Skeletal muscle tissue (tissue), 4 donors: Measurements from ENCODE around the gene SNCAIP. TPM values are rescaled to one million over a fixed set of nuclear protein-coding genes. Genes with fewer than 3 reads are reported as not detected.

Experiments
- H3K27ac ChIP-seq: one replicate; pipeline ENCODE4 v1.7.0; 2013; ENCODE audit warnings: mild to moderate bottlenecking, low read depth, low read length, inconsistent platforms
- H3K27me3 ChIP-seq, 3 donors: one replicate each; pipeline ENCODE4 v1.7.0; 2013; ENCODE audit warnings: low read length in 3 of 3; ENCODE audit not compliant: control insufficient read depth in 3 of 3, insufficient read depth in 3 of 3
- H3K36me3 ChIP-seq, 3 donors: one replicate each; pipeline ENCODE4 v1.7.0; 2013; ENCODE audit warnings: low read length in 3 of 3; ENCODE audit not compliant: control insufficient read depth in 3 of 3, insufficient read depth in 3 of 3
- H3K4me1 ChIP-seq, 3 donors: one replicate each; pipeline ENCODE4 v1.7.0; 2013; ENCODE audit warnings: low read length in 3 of 3, mild to moderate bottlenecking in 3 of 3; ENCODE audit not compliant: control insufficient read depth in 3 of 3, insufficient read depth in 3 of 3
- H3K4me3 ChIP-seq, 3 donors: one replicate each; pipeline ENCODE4 v1.7.0; 2013; ENCODE audit warnings: low read length in 3 of 3
- H3K9ac ChIP-seq, 3 donors: one replicate each; pipeline ENCODE4 v1.7.0; 2013; ENCODE audit warnings: low read length in 3 of 3, mild to moderate bottlenecking in 3 of 3, moderate library complexity in 2 of 3, low read depth in 1 of 3
- H3K9me3 ChIP-seq, 3 donors: one replicate each; pipeline ENCODE4 v1.7.0; 2013; ENCODE audit warnings: low read length in 3 of 3; ENCODE audit not compliant: control insufficient read depth in 3 of 3
- total RNA-seq: library from RNA; depleted of rRNA; stranded (reverse); fragments of >200 nt; gene quantifications from one replicate; pipeline ENCODE4 v1.2.3, GENCODE V29; 2014
- donor health status: Osteomylitis.

SNCAIP gene
- total RNA-seq, 1 donor from 2014 or later = 6.8 TPM

DNA sequence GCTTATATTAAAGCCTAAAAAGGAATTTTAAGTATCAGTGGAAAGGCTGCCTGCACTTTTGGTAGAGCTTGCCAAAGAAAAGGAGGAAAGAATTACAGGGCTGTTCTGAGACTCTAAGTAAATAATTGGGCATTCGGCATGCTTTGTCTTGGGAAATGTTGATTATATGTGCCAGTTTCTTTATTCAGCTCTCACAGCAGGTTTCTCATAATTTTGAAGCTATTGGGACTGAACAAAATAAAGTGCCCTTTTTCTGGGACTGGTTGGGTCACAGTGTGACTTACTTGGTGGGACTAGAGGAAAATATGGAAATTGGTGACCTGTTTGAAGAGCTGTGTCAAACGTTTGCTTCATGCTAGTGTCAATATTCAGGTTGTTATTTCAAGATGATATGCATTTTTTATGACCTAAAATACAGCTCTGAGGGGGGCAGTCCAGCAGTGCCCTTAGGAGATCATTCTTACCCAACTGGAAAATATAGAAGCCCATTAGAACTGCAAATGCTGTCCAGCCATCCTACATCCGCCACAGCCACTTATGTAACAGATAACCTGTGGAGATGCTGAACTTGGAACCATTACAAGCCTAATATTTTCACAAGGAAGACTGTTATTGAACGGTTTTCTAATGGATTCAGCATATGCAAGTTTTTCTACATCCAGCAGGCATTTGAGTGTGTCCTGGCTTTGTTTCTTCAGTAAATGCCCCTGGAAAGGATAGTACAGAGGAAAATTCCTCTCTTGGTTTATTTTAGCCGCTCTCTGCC is 122.4 kb downstream of the SNCAIP start:
- no peaks in the 10 kb centered on the region for H3K27me3 ChIP-seq
- no peaks in the 10 kb centered on the region for H3K36me3 ChIP-seq
- no peaks in the 10 kb centered on the region for H3K4me1 ChIP-seq
- no peaks in the 10 kb centered on the region for H3K9me3 ChIP-seq
- H3K27ac ChIP-seq = no peak overlapping the region
- no peak overlapping the region for H3K9ac ChIP-seq
- no peak overlapping the region for H3K4me3 ChIP-seq

DNA sequence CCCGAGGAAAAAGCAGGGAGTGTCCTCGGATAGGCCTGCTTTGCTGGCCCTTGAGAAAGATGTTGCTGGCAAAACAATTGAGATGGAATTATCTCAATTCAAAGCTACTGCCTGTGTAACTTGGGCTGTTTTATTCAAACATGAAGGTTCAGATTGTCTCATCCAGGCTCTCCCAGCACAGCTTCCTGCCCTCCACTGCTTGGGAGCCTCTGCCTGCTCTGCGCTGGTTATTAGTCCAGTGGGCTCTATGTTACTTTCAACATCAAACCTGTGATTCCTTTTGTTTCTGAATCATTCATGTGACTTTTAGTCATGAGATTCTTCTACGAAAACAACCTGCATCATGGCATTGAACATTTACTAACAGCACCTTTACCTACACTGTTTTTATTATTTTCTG is 123.2 kb downstream of the SNCAIP start:
- no peak overlapping the region for H3K27ac ChIP-seq
- H3K36me3 ChIP-seq = no peaks in the 10 kb centered on the region
- H3K9me3 ChIP-seq = no peaks in the 10 kb centered on the region
- H3K4me1 ChIP-seq = no peaks in the 10 kb centered on the region
- no peak overlapping the region for H3K9ac ChIP-seq
- no peak overlapping the region for H3K4me3 ChIP-seq
- no peaks in the 10 kb centered on the region for H3K27me3 ChIP-seq

GRCh38 chr5:122435761-122436160 is 123.7 kb downstream of the SNCAIP start:
- H3K36me3 ChIP-seq = no peaks in the 10 kb centered on the region
- H3K9ac ChIP-seq = no peak overlapping the region
- H3K27me3 ChIP-seq = no peaks in the 10 kb centered on the region
- no peak overlapping the region for H3K27ac ChIP-seq
- H3K4me3 ChIP-seq = no peak overlapping the region
- H3K9me3 ChIP-seq = no peaks in the 10 kb centered on the region
- no peaks in the 10 kb centered on the region for H3K4me1 ChIP-seq

- Histone ChIP-seq H3K4me3 (no peak overlapping the region), H3K4me1 (no peaks in the 10 kb centered on the region), H3K27ac (no peak overlapping the region), H3K27me3 (no peaks in the 10 kb centered on the region), H3K9ac (no peak overlapping the region), H3K36me3 (no peaks in the 10 kb centered on the region), H3K9me3 (no peaks in the 10 kb centered on the region)
Measured at GRCh38 chr5:122436615-122437014, 124.6 kb downstream of the SNCAIP start.

GRCh38 chr5:122439645-122440044 is 127.6 kb downstream of the SNCAIP start:
- Histone ChIP-seq H3K9ac (no peak overlapping the region), H3K27me3 (no peaks in the 10 kb centered on the region), H3K4me3 (no peak overlapping the region), H3K9me3 (no peaks in the 10 kb centered on the region), H3K4me1 (no peaks in the 10 kb centered on the region), H3K27ac (no peak overlapping the region), H3K36me3 (peaks cover 0 to under 1% (median 0%) of the 10 kb centered on the region in 3 donors)

GRCh38 chr5:122442938-122443337 is 130.9 kb downstream of the SNCAIP start:
- no peaks in the 10 kb centered on the region for H3K27me3 ChIP-seq
- H3K9ac ChIP-seq = no peak overlapping the region
- H3K9me3 ChIP-seq = no peaks in the 10 kb centered on the region
- H3K36me3 ChIP-seq = peaks cover 0 to 2% (median 0%) of the 10 kb centered on the region in 3 donors
- H3K4me3 ChIP-seq = no peak overlapping the region
- no peaks in the 10 kb centered on the region for H3K4me1 ChIP-seq
- H3K27ac ChIP-seq = no peak overlapping the region

GRCh38 chr5:122444411-122444810 is 132.4 kb downstream of the SNCAIP start:
- no peaks in the 10 kb centered on the region for H3K4me1 ChIP-seq
- no peak overlapping the region for H3K4me3 ChIP-seq
- peaks cover 0 to 2% (median 0%) of the 10 kb centered on the region in 3 donors for H3K36me3 ChIP-seq
- H3K27me3 ChIP-seq = no peaks in the 10 kb centered on the region
- no peaks in the 10 kb centered on the region for H3K9me3 ChIP-seq
- no peak overlapping the region for H3K27ac ChIP-seq
- no peak overlapping the region for H3K9ac ChIP-seq

DNA sequence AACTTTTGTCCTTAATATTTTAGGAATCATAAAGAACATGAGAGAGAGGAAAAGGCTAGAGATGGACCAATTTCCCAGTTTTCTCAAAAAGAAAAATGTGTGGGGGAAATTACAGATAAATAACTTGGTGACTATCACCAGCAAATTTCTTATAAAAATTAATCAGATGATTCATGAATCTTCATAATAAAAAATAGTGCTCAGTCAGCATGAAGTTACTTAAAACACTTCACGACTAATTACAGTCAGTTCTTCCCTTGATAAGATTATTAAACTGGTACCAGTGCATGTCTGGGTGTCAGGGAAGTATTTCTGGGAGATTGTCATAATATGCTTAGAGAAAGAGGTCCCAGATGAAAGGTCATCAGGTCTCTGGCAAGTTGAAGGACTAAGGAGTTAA is 133.0 kb downstream of the SNCAIP start:
- H3K4me1 ChIP-seq = no peaks in the 10 kb centered on the region
- H3K27me3 ChIP-seq = no peaks in the 10 kb centered on the region
- H3K9me3 ChIP-seq = no peaks in the 10 kb centered on the region
- no peak overlapping the region for H3K4me3 ChIP-seq
- peaks cover 0 to 2% (median 0%) of the 10 kb centered on the region in 3 donors for H3K36me3 ChIP-seq
- H3K9ac ChIP-seq = no peak overlapping the region
- H3K27ac ChIP-seq = no peak overlapping the region

DNA sequence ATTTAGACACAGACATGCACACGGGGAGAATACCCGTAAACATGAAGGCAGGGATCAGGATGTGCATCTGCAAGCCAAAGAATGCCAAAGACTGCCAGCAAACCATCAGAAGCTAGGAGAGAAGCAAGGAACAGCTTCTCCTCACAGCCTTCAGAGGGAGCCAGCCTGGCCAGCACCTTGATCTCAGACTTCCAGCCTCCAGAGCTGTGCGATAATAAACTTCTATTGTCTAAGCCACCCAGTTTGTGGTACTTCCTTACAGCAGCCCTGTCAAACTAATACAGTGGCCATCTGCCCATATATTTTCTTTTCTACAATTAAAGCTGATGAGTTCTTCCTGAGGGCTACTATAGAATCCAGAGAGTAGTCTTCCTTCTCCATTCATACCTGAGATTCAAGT is 135.0 kb downstream of the SNCAIP start:
- H3K27me3 ChIP-seq = no peaks in the 10 kb centered on the region
- H3K4me1 ChIP-seq = no peaks in the 10 kb centered on the region
- peaks cover 0 to 6% (median 0%) of the 10 kb centered on the region in 3 donors for H3K36me3 ChIP-seq
- H3K4me3 ChIP-seq = no peak overlapping the region
- H3K9me3 ChIP-seq = no peaks in the 10 kb centered on the region
- H3K27ac ChIP-seq = no peak overlapping the region
- no peak overlapping the region for H3K9ac ChIP-seq

- Histone ChIP-seq H3K27ac (no peak overlapping the region), H3K4me1 (no peaks in the 10 kb centered on the region), H3K36me3 (peaks cover 0 to 6% (median 0%) of the 10 kb centered on the region in 3 donors)
Measured at GRCh38 chr5:122447879-122448278, 135.8 kb downstream of the SNCAIP start.

More at GRCh38 chr5:122447879-122448278, 135.8 kb downstream of the SNCAIP start:
- H3K9ac ChIP-seq = no peak overlapping the region
- no peaks in the 10 kb centered on the region for H3K9me3 ChIP-seq
- no peak overlapping the region for H3K4me3 ChIP-seq
- no peaks in the 10 kb centered on the region for H3K27me3 ChIP-seq
